ENCODE measurements around the gene OPCML.

GRCh38 chr11:132793831-132794230 is 738.5 kb downstream of the OPCML start:
- TF ChIP-seq CTCF (IDR thresholded peaks at IDR 0.05; ENCODE audit: insufficient read depth, low read length, poor library complexity, severe bottlenecking) (no peak), EZH2phosphoT487 (conservative IDR thresholded peaks at IDR 0.05; ENCODE audit: low read length) (no peak)
